HG02870 (cell line): ENCODE measurements around the gene C10orf53.
"Not testable (repeated sequence)": the region's sequence is repeated elsewhere in the genome, so short reads cannot be mapped to it uniquely, and the experiment has no call there.

Source experiments
- ATAC-seq: cut with Tn5 transposase; IDR thresholded peaks from one replicate; pipeline ENCODE4 v1.9.1; 2021; ENCODE audit warnings: mild to moderate bottlenecking, moderate library complexity; ENCODE audit not compliant: unreplicated experiment

The C10orf53 gene

GRCh38 chr10:49652421-49653272, 26.8 kb upstream of the C10orf53 start:
- ATAC-seq, result no peak

GRCh38 chr10:49653273-49653929, 26.1 kb upstream of the C10orf53 start:
- no peak for ATAC-seq

- ATAC-seq, result no peak
Observed at GRCh38 chr10:49654036-49654693, 25.3 kb upstream of the C10orf53 start.

- ATAC-seq, result no peak
Observed at GRCh38 chr10:49655099-49655498, 24.4 kb upstream of the C10orf53 start.

GRCh38 chr10:49656845-49657493, 22.5 kb upstream of the C10orf53 start:
- no peak for ATAC-seq

- ATAC-seq, result no peak
Observed at GRCh38 chr10:49657606-49658005, 21.8 kb upstream of the C10orf53 start.

- no peak for ATAC-seq
Observed at GRCh38 chr10:49661140-49661856, 18.2 kb upstream of the C10orf53 start.

- no peak for ATAC-seq
Observed at GRCh38 chr10:49662169-49662830, 17.2 kb upstream of the C10orf53 start.

- ATAC-seq, result no peak
Observed at GRCh38 chr10:49663596-49663995, 15.9 kb upstream of the C10orf53 start.

GRCh38 chr10:49664006-49664841, 15.2 kb upstream of the C10orf53 start:
- no peak for ATAC-seq

GRCh38 chr10:49664842-49665355, 14.6 kb upstream of the C10orf53 start:
- no peak for ATAC-seq

- ATAC-seq, result no peak
Observed at GRCh38 chr10:49666054-49666615, 13.3 kb upstream of the C10orf53 start.

- ATAC-seq, result no peak
Observed at GRCh38 chr10:49666685-49667084, 12.8 kb upstream of the C10orf53 start.

- no peak for ATAC-seq
Observed at GRCh38 chr10:49667991-49668390, 11.5 kb upstream of the C10orf53 start.

- ATAC-seq, result no peak
Observed at GRCh38 chr10:49668684-49669083, 10.8 kb upstream of the C10orf53 start.

- no peak for ATAC-seq
Observed at GRCh38 chr10:49678827-49679479, 498 bp upstream of the C10orf53 start.

- ATAC-seq, result not testable (repeated sequence)
Observed at GRCh38 chr10:49682449-49682848, 3.0 kb downstream of the C10orf53 start.

GRCh38 chr10:49682879-49683278, 3.4 kb downstream of the C10orf53 start:
- no peak for ATAC-seq
